KMS-11 (cell line): Measurements from ENCODE around the gene HDAC6.

Experiments used
- H2AFZ ChIP-seq: fragments of 200-600 bp; sonication (generic); 2 replicates; pipeline ENCODE4 v1.6.1; 2016; ENCODE audit warnings: antibody characterized with exemption, mixed run types, low read depth
- H3K27ac ChIP-seq: fragments of 200-600 bp; sonication (generic); 2 replicates; pipeline ENCODE4 v1.6.1; 2016; ENCODE audit warnings: mild to moderate bottlenecking, mixed run types
- H3K27me3 ChIP-seq: fragments of 200-600 bp; sonication (generic); 2 replicates; pipeline ENCODE4 v1.6.1; 2017; ENCODE audit warnings: mild to moderate bottlenecking, low read depth, mixed run types, moderate library complexity; ENCODE audit not compliant: insufficient read depth
- H3K36me3 ChIP-seq: fragments of 200-600 bp; sonication (generic); 2 replicates; pipeline ENCODE4 v1.6.1; 2017; ENCODE audit warnings: mild to moderate bottlenecking, mixed run types; ENCODE audit not compliant: insufficient read depth
- H3K4me1 ChIP-seq: fragments of 200-600 bp; sonication (generic); 2 replicates; pipeline ENCODE4 v1.6.1; 2016; ENCODE audit warnings: mild to moderate bottlenecking, low read depth, mixed run types; ENCODE audit not compliant: poor library complexity, severe bottlenecking
- H3K4me2 ChIP-seq: fragments of 200-600 bp; sonication (generic); 2 replicates; pipeline ENCODE4 v1.7.0; 2016; ENCODE audit warnings: mild to moderate bottlenecking, mixed run types
- H3K4me3 ChIP-seq: fragments of 200-600 bp; sonication (generic); IDR thresholded peaks from 2 replicates; pipeline ENCODE4 v1.6.1; 2017; ENCODE audit warnings: low read depth, low read length, mixed read lengths; ENCODE audit not compliant: insufficient read depth
- H3K79me2 ChIP-seq: fragments of 200-600 bp; sonication (generic); 2 replicates; pipeline ENCODE4 v1.6.1; 2016; ENCODE audit warnings: low read depth, mixed run types; ENCODE audit not compliant: insufficient read depth
- H3K9ac ChIP-seq: fragments of 200-600 bp; sonication (generic); 2 replicates; pipeline ENCODE4 v1.6.1; 2016; ENCODE audit warnings: mild to moderate bottlenecking, mixed run types
- H4K20me1 ChIP-seq: fragments of 200-600 bp; sonication (generic); 2 replicates; pipeline ENCODE4 v1.6.1; 2016; ENCODE audit warnings: mild to moderate bottlenecking, mixed run types; ENCODE audit not compliant: insufficient read depth
- TF ChIP-seq, protein P1 (sequence below): fragments of 200-600 bp; sonication (generic); conservative IDR thresholded peaks from 2 replicates; pipeline ENCODE4 v1.6.1; 2017; ENCODE audit warnings: low read depth, mild to moderate bottlenecking, antibody characterized with exemption, low read length, moderate library complexity, mixed read lengths

Gene HDAC6

DNA sequence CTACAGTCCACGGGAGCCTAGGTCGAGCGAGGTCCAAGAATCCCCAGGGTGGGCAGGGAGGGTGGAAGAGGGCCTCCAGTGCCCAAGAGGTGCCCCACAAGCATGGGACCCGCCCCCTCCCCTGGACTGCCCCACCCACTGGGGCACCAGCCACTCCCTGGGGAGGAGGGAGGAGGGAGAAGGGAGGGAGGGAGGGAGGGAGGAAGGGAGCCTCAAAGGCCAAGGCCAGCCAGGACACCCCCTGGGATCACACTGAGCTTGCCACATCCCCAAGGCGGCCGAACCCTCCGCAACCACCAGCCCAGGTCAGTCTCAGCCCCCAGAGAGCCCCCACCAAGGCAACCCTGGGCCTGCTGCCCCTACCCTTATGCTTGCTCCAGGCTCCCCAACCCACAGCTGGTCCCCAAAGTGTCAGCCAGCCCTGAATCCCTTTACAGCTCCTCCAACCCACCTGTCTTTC lies 15.5 kb upstream of the HDAC6 start, which contains the start of gene GATA1:
Gene GATA1, plus strand, starts transcription at position 250 of the 460 bp plus-strand sequence. CDS start 4,520 bp downstream, outside the sequence.
- H3K27me3 ChIP-seq = no peaks in the 10 kb centered on the region
- no peak within 1 kb of the TSS for H3K9ac ChIP-seq
- H3K4me3 ChIP-seq = no peak within 1 kb of the TSS
- no peaks in the 10 kb centered on the region for H3K36me3 ChIP-seq
- TF ChIP-seq, protein P1, sequence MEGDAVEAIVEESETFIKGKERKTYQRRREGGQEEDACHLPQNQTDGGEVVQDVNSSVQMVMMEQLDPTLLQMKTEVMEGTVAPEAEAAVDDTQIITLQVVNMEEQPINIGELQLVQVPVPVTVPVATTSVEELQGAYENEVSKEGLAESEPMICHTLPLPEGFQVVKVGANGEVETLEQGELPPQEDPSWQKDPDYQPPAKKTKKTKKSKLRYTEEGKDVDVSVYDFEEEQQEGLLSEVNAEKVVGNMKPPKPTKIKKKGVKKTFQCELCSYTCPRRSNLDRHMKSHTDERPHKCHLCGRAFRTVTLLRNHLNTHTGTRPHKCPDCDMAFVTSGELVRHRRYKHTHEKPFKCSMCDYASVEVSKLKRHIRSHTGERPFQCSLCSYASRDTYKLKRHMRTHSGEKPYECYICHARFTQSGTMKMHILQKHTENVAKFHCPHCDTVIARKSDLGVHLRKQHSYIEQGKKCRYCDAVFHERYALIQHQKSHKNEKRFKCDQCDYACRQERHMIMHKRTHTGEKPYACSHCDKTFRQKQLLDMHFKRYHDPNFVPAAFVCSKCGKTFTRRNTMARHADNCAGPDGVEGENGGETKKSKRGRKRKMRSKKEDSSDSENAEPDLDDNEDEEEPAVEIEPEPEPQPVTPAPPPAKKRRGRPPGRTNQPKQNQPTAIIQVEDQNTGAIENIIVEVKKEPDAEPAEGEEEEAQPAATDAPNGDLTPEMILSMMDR = no peak
- no peak within 1 kb of the TSS for H3K27ac ChIP-seq
- no peak within 1 kb of the TSS for H2AFZ ChIP-seq
- H4K20me1 ChIP-seq = no peaks in the 10 kb centered on the region
- H3K4me1 ChIP-seq = no peaks in the 10 kb centered on the region
- H3K4me2 ChIP-seq = no peak within 1 kb of the TSS
- no peaks in the 10 kb centered on the region for H3K79me2 ChIP-seq

DNA sequence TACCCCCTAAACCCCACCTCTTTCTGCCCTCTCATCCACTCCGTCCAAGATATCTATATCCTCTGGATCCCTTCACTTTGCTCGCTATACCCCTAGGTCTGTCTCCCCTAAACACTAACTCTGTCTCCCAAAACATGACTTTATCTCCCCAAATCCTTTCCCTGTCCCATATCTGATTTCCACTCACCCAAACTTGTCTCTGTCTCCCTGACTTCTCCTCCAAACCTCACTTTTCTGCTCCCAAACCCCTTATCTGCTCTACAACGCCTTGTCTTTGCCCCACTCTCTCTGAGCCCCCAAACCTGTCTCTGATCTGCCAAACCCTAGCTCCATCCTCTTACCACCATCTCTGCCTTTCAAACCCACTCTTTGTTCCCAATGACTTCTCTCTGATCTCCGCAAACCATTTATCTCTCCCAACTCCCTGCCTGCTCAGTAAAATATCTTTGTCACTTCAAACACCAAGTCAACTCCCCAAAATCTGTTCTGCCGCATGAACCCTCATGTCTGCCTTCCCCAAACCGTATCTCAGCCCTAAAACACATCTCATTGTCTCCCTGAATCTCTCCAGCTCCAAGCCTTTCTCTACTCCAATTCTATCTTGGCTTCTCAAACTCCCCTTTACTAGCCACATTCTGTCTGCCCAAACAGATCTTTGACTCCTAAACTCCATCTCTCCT lies 14.9 kb upstream of the HDAC6 start:
- Histone ChIP-seq H3K27ac (no peak overlapping the region), H3K36me3 (no peaks in the 10 kb centered on the region), H3K9ac (no peak overlapping the region), H2AFZ (no peak overlapping the region), H3K27me3 (no peaks in the 10 kb centered on the region), H3K4me3 (no peak overlapping the region), H3K4me1 (no peaks in the 10 kb centered on the region), H3K4me2 (no peak overlapping the region), H3K79me2 (no peaks in the 10 kb centered on the region), H4K20me1 (no peaks in the 10 kb centered on the region)
- TF ChIP-seq, protein P1 = no peak

DNA sequence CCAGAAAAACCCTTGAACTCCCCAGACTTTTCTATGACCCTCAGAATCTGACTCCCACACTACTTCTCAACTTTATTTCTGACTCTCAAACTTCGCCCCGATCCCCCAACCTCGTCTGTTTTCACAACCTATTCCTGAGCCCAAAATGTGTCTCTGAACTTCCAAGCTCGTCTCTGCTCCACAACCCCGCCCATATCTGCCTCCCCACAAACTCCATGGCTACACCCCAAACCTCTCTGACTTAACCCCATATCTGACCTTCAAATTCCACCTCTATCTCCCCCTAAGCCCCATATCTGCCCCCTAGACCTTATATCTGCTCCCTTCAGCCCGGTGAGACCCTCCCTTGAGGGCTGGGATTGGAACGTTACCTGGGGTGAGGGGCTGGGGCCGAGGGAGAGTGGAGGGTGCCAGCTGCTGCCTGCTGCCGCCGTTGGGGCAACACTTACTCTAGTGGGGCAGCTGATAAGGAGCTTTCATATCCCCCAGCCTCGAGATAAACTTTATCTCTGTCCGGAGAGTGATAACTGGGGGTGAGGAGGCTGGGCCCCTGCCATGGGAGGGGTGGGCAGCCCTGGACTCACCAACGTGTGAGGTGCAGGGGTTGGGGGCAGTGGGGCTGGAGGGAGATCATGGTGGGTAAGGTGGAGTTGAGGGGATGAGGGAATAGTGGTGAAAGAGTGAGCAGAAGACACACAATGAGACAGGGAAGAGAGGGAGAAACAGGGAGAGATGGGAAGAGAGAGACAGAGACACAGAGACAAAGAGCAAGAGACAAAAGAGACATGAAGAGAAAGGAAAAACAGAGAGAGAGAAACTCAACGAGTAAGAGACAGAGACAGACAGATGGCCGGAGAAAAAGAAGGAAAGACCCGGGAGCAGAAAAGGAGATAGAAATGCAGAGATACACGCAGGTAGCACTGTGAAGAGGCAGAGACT lies 14.1 kb upstream of the HDAC6 start:
- H3K9ac ChIP-seq = no peak overlapping the region
- no peak overlapping the region for H3K4me3 ChIP-seq
- no peak overlapping the region for H3K27ac ChIP-seq
- H3K27me3 ChIP-seq = no peaks in the 10 kb centered on the region
- no peaks in the 10 kb centered on the region for H3K79me2 ChIP-seq
- H3K36me3 ChIP-seq = no peaks in the 10 kb centered on the region
- no peak overlapping the region for H2AFZ ChIP-seq
- H3K4me2 ChIP-seq = no peak overlapping the region
- H3K4me1 ChIP-seq = no peaks in the 10 kb centered on the region
- TF ChIP-seq, protein P1 = no peak
- H4K20me1 ChIP-seq = no peaks in the 10 kb centered on the region

DNA sequence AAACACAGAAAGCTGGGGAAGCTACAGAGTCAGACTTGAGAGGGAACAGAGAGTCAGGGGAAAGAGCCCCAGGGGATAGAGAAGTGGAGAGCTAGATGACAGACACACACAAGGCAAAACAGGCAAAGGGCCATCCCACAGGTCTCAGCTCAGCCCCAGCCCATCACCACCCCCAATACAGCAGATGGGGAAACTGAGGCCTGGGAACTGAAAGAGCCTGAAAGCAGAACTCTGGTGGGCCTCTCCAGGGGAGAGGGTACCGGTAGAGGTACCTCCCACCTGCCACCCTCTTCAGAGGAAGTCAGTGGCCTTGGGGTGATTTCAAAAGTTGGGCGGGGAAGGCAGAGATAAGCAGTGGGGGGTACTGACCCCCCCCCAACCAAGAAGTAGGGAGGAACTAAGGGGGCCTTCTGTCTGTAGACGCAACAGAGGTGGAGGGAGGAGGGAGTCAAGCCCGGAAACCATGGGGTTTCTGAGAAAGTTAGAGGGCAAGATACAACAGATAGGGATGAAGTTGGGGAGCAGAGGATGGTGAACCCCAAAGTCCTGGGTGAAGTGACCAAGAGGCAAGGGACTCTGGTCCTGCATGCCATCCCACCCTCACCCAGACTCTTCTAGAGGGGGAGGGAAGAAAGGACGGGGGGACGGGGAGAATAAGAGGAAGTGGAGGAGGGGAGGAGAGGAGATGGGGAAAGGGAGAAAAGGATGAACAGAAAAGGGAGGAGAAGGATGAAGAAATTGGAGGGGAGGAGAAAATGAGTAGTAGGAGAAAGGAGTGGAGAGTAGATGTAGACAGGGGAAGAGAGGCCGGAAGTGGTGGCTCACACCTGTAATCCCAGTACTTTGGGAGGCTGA lies 12.3 kb upstream of the HDAC6 start:
- H3K27ac ChIP-seq = no peak overlapping the region

More for the DNA sequence above, 12.3 kb upstream of the HDAC6 start:
- Histone ChIP-seq H3K4me3 (no peak overlapping the region), H3K27me3 (no peaks in the 10 kb centered on the region), H3K4me2 (no peak overlapping the region), H2AFZ (no peak overlapping the region), H3K4me1 (no peaks in the 10 kb centered on the region), H3K79me2 (no peaks in the 10 kb centered on the region), H3K36me3 (no peaks in the 10 kb centered on the region), H4K20me1 (no peaks in the 10 kb centered on the region), H3K9ac (no peak overlapping the region)
- TF ChIP-seq, protein P1 = no peak
